ENCODE measurements around the gene NPB.
A peak's percentile ranks its signal among the peaks of the same experiment; 100 is the strongest.

NPB gene

DNA sequence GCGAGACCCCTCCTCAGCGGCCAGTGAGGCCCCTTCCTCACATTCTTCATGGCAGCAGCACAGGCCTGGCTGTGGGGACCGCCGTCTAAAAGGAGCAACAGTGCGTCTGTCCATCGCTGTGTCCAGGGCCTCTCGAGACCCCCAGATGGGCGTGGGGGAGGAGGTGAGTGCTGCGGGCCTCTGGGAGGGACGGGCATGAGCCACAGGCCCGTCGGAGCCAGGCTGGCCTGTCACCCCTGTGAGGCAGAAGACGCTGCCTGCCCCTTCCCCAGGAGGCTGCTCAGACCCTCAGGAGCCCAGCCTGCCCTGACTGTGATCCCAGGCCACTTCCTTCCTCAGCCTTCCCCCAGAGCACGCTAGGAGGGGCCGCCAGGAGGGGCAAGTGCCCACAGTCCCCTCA is 37.2 kb downstream of the NPB start:
- CTCF ChIA-PET: no interaction called here
- H3K27me3 ChIP-seq (replicated peaks in 2 of 5; ENCODE audit: control insufficient read depth in 4 of 5, insufficient read depth in 5 of 5, low read length in 4 of 5): peaks cover 0 to 2% (median 0%) of the 10 kb centered on the region in 5 experiments
- H3K9me3 ChIP-seq (ENCODE audit: control extremely low read depth in 1 of 5, control insufficient read depth in 4 of 5, insufficient read depth in 2 of 5, low read depth in 1 of 5, low read length in 4 of 5): no peaks in the 10 kb centered on the region
- peak overlapping the region in 3 of 7 experiments; percentile 19 to 28 (median 24) for H3K4me3 ChIP-seq (ENCODE audit: control insufficient read depth in 1 of 7, extremely low read depth in 1 of 7, insufficient read depth in 4 of 7, low read depth in 2 of 7, low read length in 6 of 7)
- POLR2A ChIA-PET: no interaction called here
- peaks cover 0 to 33% (median 32%) of the 10 kb centered on the region in 4 experiments for H3K4me1 ChIP-seq (ENCODE audit: control extremely low read depth in 1 of 4, control insufficient read depth in 4 of 4, insufficient read depth in 4 of 4, low read length in 3 of 4)
- no peak overlapping the region for H3K27ac ChIP-seq (ENCODE audit: insufficient read depth in 1 of 2, low read depth in 1 of 2, low read length in 2 of 2, poor library complexity in 1 of 2, severe bottlenecking in 2 of 2)
- WGBS (ENCODE audit: insufficient coverage): 58% methylated on average over 11 of the region's 15 CpGs
- no peak for DNase-seq
- H3K36me3 ChIP-seq (ENCODE audit: control insufficient read depth in 4 of 4, insufficient read depth in 4 of 4, low read length in 3 of 4): peaks cover 0 to 3% (median 0%) of the 10 kb centered on the region in 4 experiments

DNA sequence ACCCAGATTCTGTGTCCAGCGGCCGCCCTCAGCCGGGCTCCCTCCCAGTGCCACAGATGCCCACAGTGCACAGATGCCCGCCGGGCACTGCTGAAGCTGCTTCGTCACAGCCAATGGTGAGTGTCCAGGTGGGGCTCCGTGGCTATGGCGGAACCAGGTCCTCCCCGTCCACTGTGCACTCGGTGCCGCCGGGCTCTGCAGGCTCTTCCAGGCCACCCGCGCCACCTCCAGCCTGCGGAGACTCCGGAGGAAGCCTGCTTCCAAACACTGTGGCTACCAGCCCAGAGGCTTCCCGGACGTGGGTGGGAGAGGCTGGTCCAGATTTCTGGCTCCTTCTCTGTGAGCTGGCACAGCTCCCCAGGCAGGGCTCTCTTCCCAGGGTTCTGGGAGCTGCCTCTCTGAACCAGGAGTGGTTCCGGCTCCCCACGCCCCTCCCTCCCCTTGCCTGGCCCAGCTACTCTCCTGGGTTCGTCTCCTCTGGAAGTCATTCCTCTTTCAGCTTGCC is 37.9 kb downstream of the NPB start:
- H3K36me3 ChIP-seq (ENCODE audit: control insufficient read depth in 4 of 4, insufficient read depth in 4 of 4, low read length in 3 of 4): peaks cover 0 to 3% (median 0%) of the 10 kb centered on the region in 4 experiments
- peaks cover 0 to 4% (median 0%) of the 10 kb centered on the region in 5 experiments for H3K27me3 ChIP-seq (replicated peaks in 2 of 5; ENCODE audit: control insufficient read depth in 4 of 5, insufficient read depth in 5 of 5, low read length in 4 of 5)
- no peaks in the 10 kb centered on the region for H3K9me3 ChIP-seq (ENCODE audit: control extremely low read depth in 1 of 5, control insufficient read depth in 4 of 5, insufficient read depth in 2 of 5, low read depth in 1 of 5, low read length in 4 of 5)
- no peak for DNase-seq
- ChIA-PET POLR2A (no interaction called here), CTCF (interaction anchor here (0.8 to 1.5 kb wide), 3 partner anchors 10 to 13 kb away, joined by 3 to 4 read pairs (median 4); no protein-coding TSS in a partner anchor)
- 94% methylated on average over 20 of the region's 21 CpGs for WGBS (ENCODE audit: insufficient coverage)
- H3K4me3 ChIP-seq (ENCODE audit: control insufficient read depth in 1 of 7, extremely low read depth in 1 of 7, insufficient read depth in 4 of 7, low read depth in 2 of 7, low read length in 6 of 7): no peak overlapping the region
- H3K27ac ChIP-seq (ENCODE audit: insufficient read depth in 1 of 2, low read depth in 1 of 2, low read length in 2 of 2, poor library complexity in 1 of 2, severe bottlenecking in 2 of 2): no peak overlapping the region
- peaks cover 0 to 33% (median 32%) of the 10 kb centered on the region in 4 experiments for H3K4me1 ChIP-seq (ENCODE audit: control extremely low read depth in 1 of 4, control insufficient read depth in 4 of 4, insufficient read depth in 4 of 4, low read length in 3 of 4)

DNA sequence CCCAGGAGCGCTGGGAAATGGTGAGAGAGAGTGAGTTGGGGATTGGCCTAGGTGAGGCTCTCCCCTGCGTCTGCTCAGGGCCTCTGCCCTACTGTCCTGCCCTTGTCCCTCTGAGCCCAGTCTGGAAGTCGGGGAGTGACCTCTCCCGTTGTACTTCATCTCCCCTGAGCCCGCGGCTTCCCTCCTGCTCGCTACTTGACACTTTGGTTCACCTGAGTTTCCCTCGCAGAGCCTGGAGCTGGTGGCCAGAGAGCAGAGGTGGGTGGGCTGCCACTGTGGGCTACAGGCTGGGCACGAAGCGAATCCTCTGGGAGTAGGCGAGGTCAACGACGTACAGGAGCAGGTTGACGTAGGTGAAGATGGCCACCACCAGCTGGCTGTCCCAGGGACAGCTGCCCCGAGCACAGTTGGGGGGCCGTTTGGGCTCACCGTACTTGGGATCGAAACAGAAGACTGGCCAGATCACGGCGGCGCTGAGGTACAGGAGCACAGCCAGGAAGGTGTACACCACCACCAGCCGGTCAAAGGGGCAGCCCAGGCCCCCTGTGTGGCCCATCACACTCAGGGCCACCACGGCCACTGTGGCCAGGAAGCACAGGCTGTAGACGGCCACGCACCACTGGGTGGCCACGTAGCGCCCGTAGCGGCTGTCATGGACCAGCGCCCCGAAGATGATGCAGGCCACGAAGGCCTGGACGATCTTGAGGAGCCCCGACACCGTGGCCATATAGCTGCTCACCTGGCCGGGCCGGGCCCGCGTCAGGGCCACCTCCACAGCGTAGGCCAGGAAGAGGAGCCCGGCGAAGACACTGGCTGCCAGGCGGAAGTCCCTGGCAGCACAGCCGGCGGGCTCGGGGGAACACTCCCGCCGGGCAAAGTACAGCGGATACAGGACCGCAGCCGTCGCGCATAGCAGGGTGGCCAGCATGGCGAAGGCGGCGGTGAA is 38.8 kb downstream of the NPB start:
- ChIA-PET CTCF (interaction anchor here (0.8 to 1.5 kb wide), 4 partner anchors 10 to 81 kb away, joined by 3 to 4 read pairs (median 4); no protein-coding TSS in a partner anchor), POLR2A (no interaction called here)
- peaks cover 0 to 33% (median 32%) of the 10 kb centered on the region in 4 experiments for H3K4me1 ChIP-seq (ENCODE audit: control extremely low read depth in 1 of 4, control insufficient read depth in 4 of 4, insufficient read depth in 4 of 4, low read length in 3 of 4)
- H3K4me3 ChIP-seq (ENCODE audit: control insufficient read depth in 1 of 7, extremely low read depth in 1 of 7, insufficient read depth in 4 of 7, low read depth in 2 of 7, low read length in 6 of 7): no peak overlapping the region
- WGBS (ENCODE audit: insufficient coverage): 97% methylated on average over 50 of the region's 56 CpGs
- H3K36me3 ChIP-seq (ENCODE audit: control insufficient read depth in 4 of 4, insufficient read depth in 4 of 4, low read length in 3 of 4): no peaks in the 10 kb centered on the region
- no peak overlapping the region for H3K27ac ChIP-seq (ENCODE audit: insufficient read depth in 1 of 2, low read depth in 1 of 2, low read length in 2 of 2, poor library complexity in 1 of 2, severe bottlenecking in 2 of 2)
- H3K27me3 ChIP-seq (replicated peaks in 2 of 5; ENCODE audit: control insufficient read depth in 4 of 5, insufficient read depth in 5 of 5, low read length in 4 of 5): peaks cover 0 to 4% (median 0%) of the 10 kb centered on the region in 5 experiments
- no peaks in the 10 kb centered on the region for H3K9me3 ChIP-seq (ENCODE audit: control extremely low read depth in 1 of 5, control insufficient read depth in 4 of 5, insufficient read depth in 2 of 5, low read depth in 1 of 5, low read length in 4 of 5)
- no peak for DNase-seq

DNA sequence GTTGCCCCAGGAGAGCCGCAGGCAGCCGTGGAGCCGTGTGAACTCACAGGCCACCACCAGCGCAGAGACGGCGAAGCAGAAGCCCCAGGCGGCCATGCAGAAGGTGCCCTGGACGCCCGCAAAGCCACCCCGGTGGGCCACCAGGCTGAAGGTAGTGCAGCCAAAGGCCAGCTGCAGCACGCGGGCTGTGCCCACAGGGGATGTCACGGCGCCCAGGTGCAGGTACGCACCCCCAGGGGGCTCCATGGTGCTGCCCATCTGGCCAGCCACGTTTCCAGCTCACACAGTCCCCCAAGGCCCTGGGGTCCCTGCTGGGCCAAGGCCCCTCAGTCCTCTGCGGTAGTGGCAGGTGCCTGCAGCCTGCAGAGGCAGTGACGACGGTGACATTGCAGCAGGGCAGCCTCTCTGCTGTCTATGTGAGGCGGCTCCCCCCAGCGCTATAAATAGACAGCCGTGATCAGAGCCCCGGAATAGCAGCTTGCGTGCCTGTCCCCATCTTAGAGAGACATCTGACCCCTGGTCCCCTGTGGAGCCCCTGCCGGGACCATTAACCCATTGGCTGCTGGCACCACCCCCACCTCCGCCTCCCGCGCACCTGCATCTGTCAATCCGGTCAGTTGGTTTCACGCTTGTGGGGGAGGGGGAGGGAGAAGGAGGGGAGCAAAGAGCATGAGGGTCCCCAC is 39.6 kb downstream of the NPB start:
- H3K4me1 ChIP-seq (ENCODE audit: control extremely low read depth in 1 of 4, control insufficient read depth in 4 of 4, insufficient read depth in 4 of 4, low read length in 3 of 4): peaks cover 0 to 30% (median 29%) of the 10 kb centered on the region in 4 experiments
- CTCF ChIA-PET: interaction anchor here (1.3 kb wide), 1 partner anchor 80 kb away, joined by 3 read pairs; no protein-coding TSS in a partner anchor
- H3K27me3 ChIP-seq (replicated peaks in 2 of 5; ENCODE audit: control insufficient read depth in 4 of 5, insufficient read depth in 5 of 5, low read length in 4 of 5): peaks cover 0 to 4% (median 0%) of the 10 kb centered on the region in 5 experiments
- H3K9me3 ChIP-seq (ENCODE audit: control extremely low read depth in 1 of 5, control insufficient read depth in 4 of 5, insufficient read depth in 2 of 5, low read depth in 1 of 5, low read length in 4 of 5): no peaks in the 10 kb centered on the region
- WGBS (ENCODE audit: insufficient coverage): 73% methylated on average over 24 of the region's 30 CpGs
- no peak overlapping the region for H3K27ac ChIP-seq (ENCODE audit: insufficient read depth in 1 of 2, low read depth in 1 of 2, low read length in 2 of 2, poor library complexity in 1 of 2, severe bottlenecking in 2 of 2)
- no peaks in the 10 kb centered on the region for H3K36me3 ChIP-seq (ENCODE audit: control insufficient read depth in 4 of 4, insufficient read depth in 4 of 4, low read length in 3 of 4)
- no peak for DNase-seq
- POLR2A ChIA-PET: no interaction called here
- H3K4me3 ChIP-seq (ENCODE audit: control insufficient read depth in 1 of 7, extremely low read depth in 1 of 7, insufficient read depth in 4 of 7, low read depth in 2 of 7, low read length in 6 of 7): no peak overlapping the region

- H3K27ac ChIP-seq (ENCODE audit: insufficient read depth in 1 of 2, low read depth in 1 of 2, low read length in 2 of 2, poor library complexity in 1 of 2, severe bottlenecking in 2 of 2): no peak overlapping the region
- WGBS (ENCODE audit: insufficient coverage): 74% methylated on average over 5 of the region's 12 CpGs
- peaks cover 0 to 25% (median 24%) of the 10 kb centered on the region in 4 experiments for H3K4me1 ChIP-seq (ENCODE audit: control extremely low read depth in 1 of 4, control insufficient read depth in 4 of 4, insufficient read depth in 4 of 4, low read length in 3 of 4)
- H3K9me3 ChIP-seq (ENCODE audit: control extremely low read depth in 1 of 5, control insufficient read depth in 4 of 5, insufficient read depth in 2 of 5, low read depth in 1 of 5, low read length in 4 of 5): no peaks in the 10 kb centered on the region
- H3K4me3 ChIP-seq (ENCODE audit: control insufficient read depth in 1 of 7, extremely low read depth in 1 of 7, insufficient read depth in 4 of 7, low read depth in 2 of 7, low read length in 6 of 7): no peak overlapping the region
- DNase-seq: no peak
- H3K27me3 ChIP-seq (replicated peaks in 2 of 5; ENCODE audit: control insufficient read depth in 4 of 5, insufficient read depth in 5 of 5, low read length in 4 of 5): peaks cover 0 to 4% (median 0%) of the 10 kb centered on the region in 5 experiments
- H3K36me3 ChIP-seq (ENCODE audit: control insufficient read depth in 4 of 4, insufficient read depth in 4 of 4, low read length in 3 of 4): no peaks in the 10 kb centered on the region
- ChIA-PET POLR2A (no interaction called here), CTCF (no interaction called here)
Measured at GRCh38 chr17:81942167-81942553, 40.1 kb downstream of the NPB start.

- Histone ChIP-seq H3K27ac (ENCODE audit: insufficient read depth in 1 of 2, low read depth in 1 of 2, low read length in 2 of 2, poor library complexity in 1 of 2, severe bottlenecking in 2 of 2) (no peak overlapping the region), H3K36me3 (ENCODE audit: control insufficient read depth in 4 of 4, insufficient read depth in 4 of 4, low read length in 3 of 4) (no peaks in the 10 kb centered on the region), H3K27me3 (replicated peaks in 2 of 5; ENCODE audit: control insufficient read depth in 4 of 5, insufficient read depth in 5 of 5, low read length in 4 of 5) (peaks cover 0 to 4% (median 0%) of the 10 kb centered on the region in 5 experiments), H3K9me3 (ENCODE audit: control extremely low read depth in 1 of 5, control insufficient read depth in 4 of 5, insufficient read depth in 2 of 5, low read depth in 1 of 5, low read length in 4 of 5) (no peaks in the 10 kb centered on the region), H3K4me1 (ENCODE audit: control extremely low read depth in 1 of 4, control insufficient read depth in 4 of 4, insufficient read depth in 4 of 4, low read length in 3 of 4) (peaks cover 0 to 8% (median 4%) of the 10 kb centered on the region in 4 experiments), H3K4me3 (ENCODE audit: control insufficient read depth in 1 of 7, extremely low read depth in 1 of 7, insufficient read depth in 4 of 7, low read depth in 2 of 7, low read length in 6 of 7) (no peak overlapping the region)
- 96% methylated on average over 8 of the region's 9 CpGs for WGBS (ENCODE audit: insufficient coverage)
- CTCF ChIA-PET: interaction anchor here (0.8 to 2.0 kb wide), 4 partner anchors 9 to 75 kb away, joined by 3 to 7 read pairs (median 4); partner anchors contain the start of gene MAFG
- no peak for DNase-seq
- POLR2A ChIA-PET: no interaction called here
Measured at GRCh38 chr17:81944858-81945257, 42.8 kb downstream of the NPB start.
